HG02884 (cell line): ENCODE data around the gene UGT1A10.
"Not testable (repeated sequence)": the region's sequence is repeated elsewhere in the genome, so short reads cannot be mapped to it uniquely, and the experiment has no call there.

Source experiments
- ATAC-seq: cut with Tn5 transposase; IDR thresholded peaks from one replicate; pipeline ENCODE4 v1.9.1; 2021; ENCODE audit warnings: mild to moderate bottlenecking, moderate library complexity; ENCODE audit not compliant: unreplicated experiment

UGT1A10 gene

GRCh38 chr2:233736868-233737653 lies 100.8 kb downstream of the UGT1A10 start:
- not testable (repeated sequence) for ATAC-seq

DNA sequence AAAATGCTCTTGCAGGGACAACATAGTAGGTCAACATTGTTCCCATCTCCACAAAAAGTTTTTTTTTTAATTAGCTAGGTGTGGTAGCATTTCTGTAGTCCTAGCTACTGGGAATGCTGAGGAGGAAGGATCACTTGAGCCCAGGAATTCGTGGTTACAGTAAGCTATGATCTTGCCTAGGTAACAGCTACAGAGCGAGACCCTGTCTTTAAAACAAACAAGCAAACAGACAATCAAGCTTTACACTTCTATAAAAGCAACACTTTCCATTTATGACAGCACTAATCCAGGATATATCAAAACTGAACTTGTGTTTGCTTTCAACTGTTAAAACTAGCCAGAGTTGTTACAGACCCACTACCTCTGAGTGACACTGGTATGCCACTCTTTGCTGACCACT lies 104.6 kb downstream of the UGT1A10 start:
- ATAC-seq = no peak

DNA sequence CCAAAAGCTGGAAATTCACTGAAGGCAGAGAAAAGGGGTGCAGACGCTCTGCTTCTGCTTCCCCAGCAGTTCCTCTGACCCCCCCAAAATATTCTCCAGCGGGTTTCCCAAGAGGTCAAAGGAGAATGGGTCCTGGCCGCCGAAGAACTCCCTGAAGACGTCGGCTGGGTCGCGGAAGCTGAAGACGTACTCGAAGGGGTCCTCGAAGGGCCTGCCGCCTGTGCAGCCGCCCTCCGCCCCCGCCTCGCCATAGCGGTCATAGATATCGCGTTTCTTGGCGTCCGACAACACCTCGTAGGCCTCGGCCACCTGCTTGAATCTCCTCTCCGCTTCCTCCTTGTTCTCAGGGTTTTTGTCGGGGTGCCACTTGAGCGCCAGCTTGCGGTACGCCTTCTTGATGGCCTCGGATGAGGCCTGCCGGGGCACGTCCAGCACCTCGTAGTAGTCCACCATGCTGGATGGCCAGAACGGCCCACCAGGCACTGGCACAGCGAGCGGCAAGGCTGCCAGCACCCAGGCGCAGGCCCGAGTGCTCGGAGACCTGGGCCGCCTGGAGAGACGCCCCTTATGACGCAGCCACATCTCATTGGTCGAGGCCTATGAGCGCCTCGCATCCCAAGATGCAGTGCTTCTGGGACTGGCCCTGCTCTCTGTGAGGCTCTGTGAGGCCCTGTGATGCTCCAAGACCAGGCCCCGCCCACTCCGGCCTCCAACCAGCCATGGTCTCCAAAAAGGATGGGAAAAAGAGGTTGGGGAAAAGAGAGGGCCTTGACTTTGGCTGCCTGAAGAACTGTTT lies 107.4 kb downstream of the UGT1A10 start:
- ATAC-seq = no peak

DNA sequence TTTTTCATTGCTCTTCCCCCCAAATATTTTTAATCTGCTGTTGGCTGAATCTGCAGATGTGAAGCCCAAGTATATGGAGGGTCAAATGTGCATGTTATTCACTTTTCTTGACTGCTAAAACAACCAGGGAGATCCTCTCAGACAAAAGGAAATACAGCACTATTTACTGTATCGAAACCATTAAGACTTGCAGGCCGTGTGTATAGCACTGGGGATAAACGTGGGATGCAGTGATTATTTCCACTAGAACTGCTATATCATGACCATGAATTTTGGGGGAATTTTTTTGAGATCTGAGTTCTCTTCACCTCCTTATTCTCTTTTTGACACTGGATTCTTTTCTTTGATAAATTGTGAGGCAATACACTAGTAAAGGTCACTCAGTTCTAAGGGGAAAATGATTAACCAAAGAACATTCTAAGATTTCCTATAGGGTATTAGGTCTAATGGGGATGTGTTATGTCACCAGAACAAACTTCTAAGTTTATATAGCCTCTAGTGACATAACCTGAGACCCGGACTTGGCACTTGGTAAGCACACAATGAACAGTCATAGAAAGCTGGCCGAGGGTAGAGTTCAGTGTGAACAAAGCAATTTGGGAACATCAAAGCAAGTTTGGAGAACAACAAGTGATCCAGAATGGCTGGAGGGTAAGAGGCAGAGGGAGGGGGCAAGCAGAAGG lies 109.0 kb downstream of the UGT1A10 start:
- ATAC-seq = no peak

DNA sequence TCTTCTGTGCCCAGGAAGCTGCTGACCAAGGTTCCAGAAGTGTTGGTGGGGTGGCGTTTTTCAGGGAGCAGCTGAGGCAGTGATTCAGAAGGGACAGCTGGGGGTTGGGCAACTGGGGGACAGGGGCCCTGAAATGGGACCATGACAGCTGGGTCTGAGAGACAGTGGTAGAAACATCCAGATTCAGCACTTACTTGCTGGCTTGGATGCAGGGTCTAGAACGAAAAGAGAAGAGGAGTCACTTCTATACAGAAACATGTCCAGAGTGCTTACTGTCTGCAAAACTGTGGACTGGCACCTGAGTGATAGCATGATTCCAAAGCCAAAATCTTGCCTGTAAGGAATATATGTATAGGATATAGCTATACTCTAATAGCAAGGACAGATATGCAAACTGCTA lies 109.6 kb downstream of the UGT1A10 start:
- not testable (repeated sequence) for ATAC-seq

DNA sequence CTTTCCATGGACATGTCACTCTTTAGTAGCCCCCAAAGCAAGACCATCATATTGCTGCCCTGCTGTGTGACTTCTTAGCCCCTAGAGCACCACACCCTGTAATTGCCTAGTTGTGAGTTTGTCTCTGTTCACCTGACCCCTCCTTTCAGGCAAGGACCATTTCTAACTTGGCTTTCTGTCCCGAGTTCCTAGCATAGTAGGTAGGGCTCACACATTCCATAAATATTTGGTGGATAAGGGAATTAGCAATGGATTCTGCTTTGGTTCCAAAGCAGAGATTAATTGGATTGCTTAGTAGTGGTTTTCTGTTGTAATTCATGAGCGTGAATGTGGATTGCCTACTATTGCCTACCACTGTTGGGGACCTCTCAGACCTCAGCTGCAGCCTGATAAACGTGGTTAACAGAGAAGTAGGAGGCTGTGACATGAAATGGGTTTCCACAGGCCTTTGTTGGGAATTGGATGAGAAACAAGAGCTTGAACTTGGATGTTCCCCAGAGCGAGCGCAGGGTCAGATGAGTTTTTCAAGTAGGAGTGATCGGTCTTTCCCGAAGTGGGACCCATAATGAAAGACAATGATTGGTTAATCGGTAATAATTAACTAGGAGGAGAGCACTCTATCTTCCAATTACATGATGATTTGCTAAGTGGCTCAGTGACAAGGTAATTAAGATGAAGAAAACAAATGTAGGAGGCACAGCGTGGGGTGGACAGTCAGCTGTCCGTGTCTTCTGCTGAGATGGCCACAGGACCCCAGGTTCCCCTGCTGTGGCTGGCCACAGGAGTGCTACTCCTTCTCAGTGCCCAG lies 110.4 kb downstream of the UGT1A10 start:
- ATAC-seq = no peak

GRCh38 chr2:233747283-233747544 lies 111.0 kb downstream of the UGT1A10 start:
- no peak for ATAC-seq

- not testable (repeated sequence) for ATAC-seq
Observed at GRCh38 chr2:233750689-233751088, 114.4 kb downstream of the UGT1A10 start.

- ATAC-seq = not testable (repeated sequence)
Observed at GRCh38 chr2:233751212-233752009, 115.2 kb downstream of the UGT1A10 start.

DNA sequence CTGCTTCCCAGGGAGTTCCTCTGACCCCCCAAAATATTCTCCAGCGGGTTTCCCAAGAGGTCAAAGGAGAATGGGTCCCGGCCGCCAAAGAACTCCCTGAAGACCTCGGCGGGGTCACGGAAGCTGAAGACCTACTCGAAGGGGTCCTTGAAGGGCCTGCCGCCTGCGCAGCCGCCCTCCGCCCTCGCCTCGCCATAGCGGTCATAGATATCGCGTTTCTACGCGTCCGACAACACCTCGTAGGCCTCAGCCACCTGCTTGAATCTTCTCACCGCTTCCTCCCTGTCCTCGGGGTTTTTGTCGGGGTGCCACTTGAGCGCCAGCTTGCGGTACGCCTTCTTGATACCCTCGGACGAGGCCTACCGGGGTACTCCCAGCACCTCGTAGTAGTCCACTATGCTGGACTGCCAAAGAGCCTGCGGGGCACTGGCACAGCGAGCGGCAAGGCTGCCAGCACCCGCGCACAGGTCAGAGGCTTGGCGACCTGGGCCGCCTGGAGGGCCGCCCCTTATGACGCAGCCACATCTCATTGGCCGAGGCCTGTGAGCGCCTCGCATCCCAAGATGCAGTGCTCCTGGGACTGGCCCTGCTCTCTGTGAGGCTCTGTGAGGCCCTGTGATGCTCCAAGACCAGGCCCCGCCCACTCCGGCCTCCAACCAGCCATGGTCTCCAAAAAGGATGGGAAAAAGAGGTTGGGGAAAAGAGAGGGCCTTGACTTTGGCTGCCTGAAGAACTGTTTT lies 118.8 kb downstream of the UGT1A10 start:
- no peak for ATAC-seq

DNA sequence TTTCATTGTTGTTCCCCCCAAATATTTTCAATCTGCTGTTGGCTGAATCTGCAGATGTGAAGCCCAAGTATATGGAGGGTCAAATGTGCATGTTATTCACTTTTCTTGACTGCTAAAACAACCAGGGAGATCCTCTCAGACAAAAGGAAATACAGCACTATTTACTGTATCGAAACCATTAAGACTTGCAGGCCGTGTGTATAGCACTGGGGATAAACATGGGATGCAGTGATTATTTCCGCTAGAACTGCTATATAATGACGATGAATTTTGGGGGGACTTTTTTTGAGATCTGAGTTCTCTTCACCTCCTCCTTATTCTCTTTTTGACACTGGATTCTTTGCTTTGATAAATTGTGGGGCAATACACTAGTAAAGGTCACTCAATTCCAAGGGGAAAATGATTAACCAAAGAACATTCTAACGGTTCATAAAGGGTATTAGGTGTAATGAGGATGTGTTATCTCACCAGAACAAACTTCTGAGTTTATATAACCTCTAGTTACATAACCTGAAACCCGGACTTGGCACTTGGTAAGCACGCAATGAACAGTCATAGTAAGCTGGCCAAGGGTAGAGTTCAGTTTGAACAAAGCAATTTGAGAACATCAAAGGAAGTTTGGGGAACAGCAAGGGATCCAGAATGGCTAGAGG lies 120.3 kb downstream of the UGT1A10 start:
- no peak for ATAC-seq

DNA sequence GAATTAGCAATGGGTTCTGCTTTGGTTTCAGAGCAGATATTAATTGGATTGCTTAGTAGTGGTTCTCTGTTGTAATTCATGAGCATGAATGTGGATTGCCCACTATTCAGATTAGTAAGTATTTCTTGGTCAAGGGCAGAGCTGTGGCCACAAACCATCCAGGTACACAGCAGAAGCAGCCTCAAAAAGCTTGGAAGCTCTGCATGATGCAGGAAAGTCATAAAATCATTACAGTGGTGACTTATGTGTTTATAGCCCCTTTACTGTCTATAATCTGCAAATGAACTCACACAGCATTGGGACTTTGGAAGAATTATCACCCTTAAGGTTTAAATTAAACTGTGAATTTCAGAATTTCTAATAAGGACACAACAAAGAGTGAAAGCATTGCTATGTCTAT lies 121.9 kb downstream of the UGT1A10 start:
- ATAC-seq = no peak

- no peak for ATAC-seq
Observed at GRCh38 chr2:233758849-233759248, 122.6 kb downstream of the UGT1A10 start.

DNA sequence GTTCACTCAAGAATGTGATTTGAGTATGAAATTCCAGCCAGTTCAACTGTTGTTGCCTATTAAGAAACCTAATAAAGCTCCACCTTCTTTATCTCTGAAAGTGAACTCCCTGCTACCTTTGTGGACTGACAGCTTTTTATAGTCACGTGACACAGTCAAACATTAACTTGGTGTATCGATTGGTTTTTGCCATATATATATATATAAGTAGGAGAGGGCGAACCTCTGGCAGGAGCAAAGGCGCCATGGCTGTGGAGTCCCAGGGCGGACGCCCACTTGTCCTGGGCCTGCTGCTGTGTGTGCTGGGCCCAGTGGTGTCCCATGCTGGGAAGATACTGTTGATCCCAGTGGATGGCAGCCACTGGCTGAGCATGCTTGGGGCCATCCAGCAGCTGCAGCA lies 123.8 kb downstream of the UGT1A10 start, which contains the start of gene UGT1A1:
UGT1A1 (plus strand) TSS at position 228 of the 400 bp plus-strand sequence; CDS start at position 246, 18 bp downstream.
- ATAC-seq = no peak

DNA sequence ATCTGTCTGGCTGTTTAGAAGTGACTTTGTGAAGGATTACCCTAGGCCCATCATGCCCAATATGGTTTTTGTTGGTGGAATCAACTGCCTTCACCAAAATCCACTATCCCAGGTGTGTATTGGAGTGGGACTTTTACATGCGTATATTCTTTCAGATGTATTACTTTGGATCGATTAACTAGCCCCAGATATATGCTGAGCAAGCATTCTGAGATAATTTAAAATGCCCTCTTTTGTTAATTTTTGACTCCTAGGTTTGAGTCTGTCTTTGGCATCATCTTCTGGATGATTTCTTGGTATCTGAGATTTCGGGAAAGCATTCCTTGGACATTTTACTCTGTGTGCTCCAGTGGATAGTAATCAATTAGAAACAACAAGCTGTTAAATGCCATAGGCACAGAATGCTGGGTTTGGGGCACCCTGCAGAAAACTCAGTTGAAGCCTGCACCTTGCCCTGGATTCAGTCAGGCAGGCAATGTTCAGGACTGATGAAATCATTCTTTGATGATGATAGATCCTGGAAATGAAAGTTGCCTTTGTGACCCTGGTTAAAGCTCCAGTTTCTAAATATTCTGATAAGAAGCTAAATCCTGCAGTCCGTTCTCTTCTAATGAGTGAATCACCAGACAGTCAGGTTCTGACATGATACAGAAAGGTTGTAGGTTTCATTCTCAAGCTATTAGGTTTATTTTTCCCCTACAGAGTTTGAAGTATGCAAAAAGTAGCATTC lies 125.0 kb downstream of the UGT1A10 start:
- no peak for ATAC-seq

GRCh38 chr2:233764264-233764663 lies 128.0 kb downstream of the UGT1A10 start:
- ATAC-seq = no peak

DNA sequence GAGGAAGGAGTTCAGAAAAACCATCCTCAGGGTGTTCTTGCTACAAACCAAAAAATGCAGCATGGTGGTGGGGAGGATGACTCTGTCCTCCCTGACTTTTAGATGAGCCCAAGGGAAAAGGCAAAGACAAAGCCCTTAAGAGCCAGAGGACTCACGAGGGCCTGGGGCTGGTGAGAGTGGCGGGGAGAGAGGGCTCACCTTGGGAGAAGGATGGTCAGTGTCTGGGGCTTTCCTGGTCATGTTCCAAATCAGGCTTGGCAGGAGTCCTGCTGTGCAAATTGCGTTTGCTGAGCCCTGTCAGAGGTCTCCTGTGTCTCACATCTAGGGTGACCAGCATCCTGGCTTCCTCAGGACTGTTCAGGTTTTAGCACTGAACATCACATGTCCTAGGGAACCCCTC lies 128.5 kb downstream of the UGT1A10 start:
- ATAC-seq = no peak

DNA sequence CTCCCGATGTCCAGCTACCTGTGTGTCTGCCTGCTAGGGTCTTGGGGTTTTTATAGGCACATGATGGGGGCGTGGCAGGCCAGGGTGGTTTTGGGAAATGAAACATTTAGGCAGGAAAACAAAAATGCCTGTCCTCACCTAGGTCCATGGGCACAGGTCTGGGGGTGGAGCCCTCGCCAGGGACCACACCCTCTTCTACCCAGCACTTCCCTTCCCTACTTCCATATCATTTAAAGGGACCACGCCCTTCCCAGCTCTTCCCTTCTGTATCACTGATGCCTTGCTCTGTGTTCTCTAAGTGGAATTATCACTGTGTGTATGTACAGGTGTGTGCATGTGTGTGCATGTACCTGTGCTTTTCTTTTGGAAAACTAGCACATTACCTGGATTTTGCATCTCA lies 130.2 kb downstream of the UGT1A10 start:
- no peak for ATAC-seq
